Endothelial cell of umbilical vein (primary cell): ENCODE measurements around the gene CCDC107. TPM values are rescaled to one million over a fixed set of nuclear protein-coding genes. Genes with fewer than 3 reads are reported as not detected.

Source experiments
- BruUV-seq: library from RNA; stranded (reverse); fragments of 400-500 nt; replicated peaks from 2 replicates; lab custom pipeline; 2021; lab: Mats Ljungman, UMichigan
- CTCF ChIA-PET: fragments of 300-600, 350-600 bp; sonication (Branson Sonifier 250); formaldehyde crosslinking; loops from one replicate; lab custom pipeline; 2021; ENCODE audit warnings: antibody characterized with exemption, inconsistent platforms; lab: Charles Lee
- POLR2A ChIA-PET: fragments of 300-600, 350-600 bp; sonication (Branson Sonifier 250); formaldehyde crosslinking; loops from one replicate; lab custom pipeline; 2021; ENCODE audit warnings: antibody characterized with exemption, inconsistent platforms; lab: Charles Lee
- DNase-seq: peaks from one replicate; pipeline ENCODE4 v3.0.0-alpha.2; 2011; ENCODE audit warnings: low read depth, low spot score
- FAIRE-seq: peaks from 2 replicates; lab custom pipeline; 2011; peaks lifted over from hg19 to GRCh38; lab: Jason Lieb, UNC
- H2AFZ ChIP-seq: 2 replicates; pipeline ENCODE4 v1.6.0; 2012; ENCODE audit warnings: low read depth, low read length, control low read depth, inconsistent platforms
- H3K27ac ChIP-seq: 2 replicates; pipeline ENCODE4 v1.5.1; 2011; ENCODE audit warnings: low read depth, mild to moderate bottlenecking, control low read depth, low read length, moderate library complexity; ENCODE audit not compliant: insufficient read depth
- H3K27me3 ChIP-seq, 2 experiments: 2 replicates each; pipeline versions ENCODE4 v1.6.0 to v1.6.1; 2011; ENCODE audit warnings: low read length in 2 of 2, mixed read lengths in 1 of 2; ENCODE audit not compliant: control insufficient read depth in 2 of 2, insufficient read depth in 2 of 2
- H3K36me3 ChIP-seq, 2 experiments: 2 replicates in 1 of 2; 3 replicates in 1 of 2; pipeline ENCODE4 v1.5.1; 2011; ENCODE audit warnings: low read length in 2 of 2, mild to moderate bottlenecking in 1 of 2, moderate library complexity in 1 of 2; ENCODE audit not compliant: control insufficient read depth in 2 of 2, insufficient read depth in 2 of 2; ENCODE audit errors: extremely low read depth in 1 of 2
- H3K4me1 ChIP-seq: 3 replicates; pipeline ENCODE4 v1.5.1; 2011; ENCODE audit warnings: mild to moderate bottlenecking, low read length; ENCODE audit not compliant: control insufficient read depth, insufficient read depth; ENCODE audit errors: extremely low read depth
- H3K4me2 ChIP-seq: 2 replicates; pipeline ENCODE4 v1.6.1; 2011; ENCODE audit warnings: low read length, control low read depth, mixed read lengths; ENCODE audit not compliant: insufficient read depth
- H3K4me3 ChIP-seq, 3 experiments: fragments of 200-600 bp in 1 of 3; sonication (generic), shearing (Covaris generic) in 1 of 3; replicated peaks in 1 of 3; 2 replicates each; pipeline ENCODE4 v1.5.1; 2011 to 2016; ENCODE audit warnings: control low read depth in 3 of 3, low read length in 3 of 3, mild to moderate bottlenecking in 2 of 3, inconsistent platforms in 1 of 3, low read depth in 1 of 3, moderate library complexity in 1 of 3; ENCODE audit not compliant: insufficient read depth in 1 of 3
- H3K79me2 ChIP-seq: 2 replicates; pipeline ENCODE4 v1.6.0; 2012; ENCODE audit warnings: low read length, inconsistent platforms; ENCODE audit not compliant: control insufficient read depth, insufficient read depth
- H3K9ac ChIP-seq: replicated peaks from 2 replicates; pipeline ENCODE3; 2011; ENCODE audit warnings: low read length, control low read depth; ENCODE audit not compliant: insufficient read depth; ENCODE audit errors: extremely low read depth
- H3K9me1 ChIP-seq: replicated peaks from 3 replicates; pipeline ENCODE4 v1.6.0; 2011; ENCODE audit warnings: mild to moderate bottlenecking, low read length; ENCODE audit not compliant: control insufficient read depth, insufficient read depth; ENCODE audit errors: extremely low read depth
- H3K9me3 ChIP-seq: replicated peaks from 2 replicates; pipeline ENCODE4 v1.5.1; 2012; ENCODE audit warnings: low read length, inconsistent platforms; ENCODE audit not compliant: control insufficient read depth, insufficient read depth
- H4K20me1 ChIP-seq: replicated peaks from 2 replicates; pipeline ENCODE3; 2011; ENCODE audit warnings: mild to moderate bottlenecking, low read length; ENCODE audit not compliant: control insufficient read depth, insufficient read depth; ENCODE audit errors: extremely low read depth
- CTCF ChIP-seq, 2 donors: IDR thresholded peaks; 1 replicate in 1 of 2; 2 replicates in 1 of 2; pipeline ENCODE4 v1.5.1; 2011; ENCODE audit warnings: low read length in 2 of 2, mild to moderate bottlenecking in 2 of 2, moderate library complexity in 2 of 2, control low read depth in 1 of 2, inconsistent platforms in 1 of 2, low read depth in 1 of 2; ENCODE audit not compliant: insufficient read depth in 1 of 2; ENCODE audit errors: extremely low read depth in 1 of 2
- EZH2 ChIP-seq: IDR thresholded peaks from 2 replicates; pipeline ENCODE4 v1.6.1; 2012; ENCODE audit warnings: borderline replicate concordance, low read depth, mild to moderate bottlenecking, moderate library complexity, low read length, inconsistent platforms; ENCODE audit not compliant: severe bottlenecking
- GATA2 ChIP-seq: IDR thresholded peaks from 2 replicates; pipeline ENCODE4 v1.7.0; 2011; ENCODE audit warnings: low read depth, mild to moderate bottlenecking, moderate library complexity, mixed read lengths, low read length; ENCODE audit not compliant: insufficient read length, insufficient read depth
- JUN ChIP-seq: IDR thresholded peaks from 2 replicates; pipeline ENCODE4 v1.6.1; 2011; ENCODE audit warnings: borderline replicate concordance, low read depth; ENCODE audit not compliant: insufficient read length, insufficient read depth
- MYC ChIP-seq: IDR thresholded peaks from one replicate; pipeline ENCODE4 v1.6.1; 2011; ENCODE audit warnings: mild to moderate bottlenecking, low read depth, low read length
- POLR2A ChIP-seq: IDR thresholded peaks from 2 replicates; pipeline ENCODE4 v1.6.1; 2012; ENCODE audit warnings: low read depth, mild to moderate bottlenecking, control low read depth, low read length
- POLR2AphosphoS5 ChIP-seq: IDR thresholded peaks from 2 replicates; pipeline ENCODE4 v1.6.1; 2012; ENCODE audit warnings: low read depth, mild to moderate bottlenecking, control low read depth, low read length, moderate library complexity; ENCODE audit not compliant: insufficient read depth
- dilution Hi-C: fragments of 300-500 bp; cut with MboI; formaldehyde crosslinking; loops from one replicate; pipeline ENCODE4 v1.15.0; 2019; ENCODE audit warnings: low sequenced_read_pairs; ENCODE audit not compliant: extremely low pct_ligation_motif_present
- intact Hi-C: fragments of 100-400 bp; cut with micrococcal nuclease; formaldehyde crosslinking; loops from one replicate; pipeline ENCODE4 v1.10.0; 2022
- polyA plus RNA-seq, 4 experiments: library from polyadenylated mRNA; depleted of rRNA in 3 of 4; stranded (reverse) in 3 of 4; unstranded in 1 of 4; fragments of >200 nt; gene quantifications; 2 replicates each; pipeline versions ENCODE4 v1.2.1 to v1.2.3, GENCODE V29; 2011 to 2012; ENCODE audit warnings: missing spikeins in 1 of 4
- total RNA-seq: library from RNA; stranded (reverse); gene quantifications from 2 replicates; pipeline ENCODE4 v1.2.3, GENCODE V29; 2021

The CCDC107 gene
- total and polyA plus RNA-seq, 2 donors (not counting 3 experiments of a cell fraction or from before 2014, with no cell fraction given), result 13.2 to 16.0 TPM

GRCh38 chr9:35650341-35651158 lies 7.5 kb upstream of the CCDC107 start, which contains the start of gene SIT1:
Gene SIT1, minus strand, starts transcription at chr9:35650931. Its CDS starts 78 bp downstream, at chr9:35650853.
- H4K20me1 ChIP-seq, result no peaks in the 10 kb centered on the region
- peaks cover 0 to 2% of the 10 kb centered on the region in 2 experiments for H3K27me3 ChIP-seq
- no peaks in the 10 kb centered on the region for H3K36me3 ChIP-seq
- intact Hi-C loops, result no loop called here
- peaks cover 6% of the 10 kb centered on the region for H3K4me1 ChIP-seq
- dilution Hi-C loops, result no loop called here
- FAIRE-seq (no peak), DNase-seq (no peak)
- no peak within 1 kb of the TSS for H3K4me2 ChIP-seq
- POLR2A ChIA-PET, result no interaction called here
- no peak within 1 kb of the TSS for H3K4me3 ChIP-seq
- H3K9me3 ChIP-seq, result no peaks in the 10 kb centered on the region
- TF ChIP-seq EZH2 (no peak), POLR2AphosphoS5 (no peak), POLR2A (no peak), MYC (no peak), JUN (no peak), GATA2 (no peak), CTCF (IDR thresholded peaks at IDR 0.05; ENCODE audit: extremely low read depth in 1 of 2, insufficient read depth in 1 of 2, low read depth in 1 of 2, low read length in 2 of 2) (no peak)
- CTCF ChIA-PET, result interaction anchor here (1.9 kb wide), 1 partner anchor 47 kb away, joined by 8 read pairs; no protein-coding TSS in a partner anchor
- no TSS peak for BruUV-seq
- no peaks in the 10 kb centered on the region for H3K79me2 ChIP-seq
- no peak within 1 kb of the TSS for H2AFZ ChIP-seq
- H3K9me1 ChIP-seq, result no peaks in the 10 kb centered on the region
- H3K9ac ChIP-seq, result no peak within 1 kb of the TSS
- H3K27ac ChIP-seq, result no peak within 1 kb of the TSS
